HG02642 (cell line): Measurements from ENCODE around the gene MARCKSL1.
"Not testable (repeated sequence)": the region's sequence is repeated elsewhere in the genome, so short reads cannot be mapped to it uniquely, and the experiment has no call there.

ENCODE experiments used
- ATAC-seq: cut with Tn5 transposase; IDR thresholded peaks from one replicate; pipeline ENCODE4 v1.9.1; 2021; ENCODE audit warnings: mild to moderate bottlenecking; ENCODE audit not compliant: unreplicated experiment, poor library complexity

The MARCKSL1 gene, protein sequence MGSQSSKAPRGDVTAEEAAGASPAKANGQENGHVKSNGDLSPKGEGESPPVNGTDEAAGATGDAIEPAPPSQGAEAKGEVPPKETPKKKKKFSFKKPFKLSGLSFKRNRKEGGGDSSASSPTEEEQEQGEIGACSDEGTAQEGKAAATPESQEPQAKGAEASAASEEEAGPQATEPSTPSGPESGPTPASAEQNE

DNA sequence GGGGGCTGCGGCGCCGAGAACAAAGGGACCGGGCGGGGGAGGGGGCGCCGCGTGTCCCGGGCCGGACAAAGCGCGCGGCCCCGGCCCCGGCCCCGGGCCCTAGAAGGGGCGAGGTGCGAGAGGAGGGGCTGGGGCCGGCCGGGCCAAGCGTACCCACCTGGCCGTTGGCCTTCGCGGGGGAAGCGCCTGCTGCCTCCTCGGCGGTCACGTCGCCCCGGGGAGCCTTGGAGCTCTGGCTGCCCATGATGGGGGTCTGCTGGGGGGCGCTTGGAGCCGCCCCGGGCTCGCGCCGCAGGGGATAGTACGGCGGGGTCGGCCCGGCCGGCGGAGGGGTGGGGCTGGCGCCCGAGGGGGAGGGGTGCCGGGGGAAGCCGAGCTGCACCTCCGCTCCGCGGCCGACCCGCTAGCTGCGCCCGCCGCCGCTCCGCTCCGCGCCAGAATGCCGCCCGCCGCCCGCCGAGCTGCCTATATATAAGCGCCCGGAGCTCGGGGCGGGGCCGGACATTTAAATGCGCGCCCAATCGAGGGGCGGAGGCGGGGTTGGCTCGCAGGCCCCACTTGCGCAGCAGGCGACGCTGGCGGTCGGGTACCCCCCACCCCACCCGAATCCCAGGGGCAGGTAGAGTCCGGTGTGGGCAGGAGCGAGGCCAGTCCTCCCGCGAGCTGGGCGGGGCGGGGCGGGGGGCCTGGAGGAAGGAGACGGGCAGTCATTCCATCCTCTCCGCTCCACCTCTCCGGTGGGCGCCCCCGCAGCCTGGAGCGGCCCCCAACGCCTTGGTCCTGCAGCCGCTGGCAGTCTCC lies at the start of gene MARCKSL1:
TSS of gene MARCKSL1 (minus strand) at position 444 of the 801 bp plus-strand sequence. CDS start at position 244, 200 bp downstream.
- peak; percentile 57 for ATAC-seq

DNA sequence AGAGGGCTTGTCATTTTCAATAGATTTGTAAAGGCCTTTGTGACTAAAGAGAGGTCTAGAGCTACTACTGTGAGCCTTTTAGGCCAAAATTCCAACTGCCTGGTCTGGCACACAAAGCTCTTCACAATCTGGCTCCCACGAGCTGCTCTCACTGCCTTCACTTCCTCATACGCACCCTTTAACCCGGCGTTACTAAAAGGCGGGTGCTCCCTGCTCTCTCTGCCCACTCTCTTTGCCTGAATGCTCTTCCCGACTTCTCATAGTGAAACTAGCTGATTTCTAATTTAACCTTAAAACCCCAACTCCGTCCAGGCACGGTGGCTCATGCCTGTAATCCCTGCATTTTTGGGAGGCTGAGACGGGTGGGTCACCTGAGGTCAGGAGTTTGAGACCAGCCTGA lies 44.0 kb upstream of the MARCKSL1 start:
- ATAC-seq, result no peak

DNA sequence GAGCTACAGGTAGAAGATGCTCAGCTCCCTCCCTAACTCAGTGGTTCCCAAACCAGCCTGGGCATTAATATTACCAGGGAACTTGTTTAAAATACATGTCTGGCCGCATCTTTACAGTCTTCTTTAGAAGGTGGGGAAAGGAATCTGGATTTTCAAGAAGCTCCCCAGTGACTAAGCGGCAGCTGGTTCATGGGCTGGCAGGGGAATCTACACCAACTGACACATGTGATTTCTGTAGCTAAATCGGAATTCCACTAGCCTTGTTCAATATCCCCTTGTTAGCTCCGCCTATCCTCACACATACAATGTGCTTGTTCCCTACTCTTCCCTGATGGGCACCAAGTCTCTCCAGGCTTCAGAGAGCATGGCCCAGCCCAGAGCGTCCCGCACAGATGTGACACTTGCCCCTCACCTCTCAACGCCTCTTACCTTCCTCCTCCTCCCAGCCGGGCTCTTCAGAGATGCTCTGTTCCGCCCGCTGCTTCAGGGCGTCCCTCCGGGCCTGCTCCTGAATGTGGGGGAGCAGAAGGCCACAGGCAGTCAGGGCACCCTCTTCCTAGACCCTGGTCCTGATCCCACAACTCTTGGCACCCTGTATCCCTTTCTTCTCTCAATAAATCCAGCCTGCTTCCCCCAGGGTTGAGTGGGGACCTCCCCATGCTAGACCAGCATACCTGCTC lies 41.6 kb upstream of the MARCKSL1 start:
- ATAC-seq, result no peak

DNA sequence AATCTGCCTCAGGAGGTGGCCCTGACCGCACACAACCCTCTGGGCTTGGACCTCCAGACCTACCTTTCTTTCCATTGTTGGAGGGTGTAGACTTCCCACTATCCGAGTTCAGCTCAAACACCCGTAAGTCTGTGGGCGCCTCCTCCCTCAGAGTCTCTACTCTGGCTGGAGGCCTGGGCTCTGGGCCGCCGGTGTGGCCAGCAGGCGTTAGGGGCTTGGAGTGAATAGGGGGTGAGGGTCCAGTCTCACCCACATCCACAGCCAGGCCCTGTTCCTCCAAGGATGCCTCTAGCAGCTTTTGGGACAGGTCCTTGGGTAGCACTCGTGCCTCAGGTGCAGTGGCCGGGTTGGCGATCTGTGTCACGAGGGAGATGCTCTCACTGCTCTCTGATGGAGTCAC lies 40.2 kb upstream of the MARCKSL1 start:
- no peak for ATAC-seq

DNA sequence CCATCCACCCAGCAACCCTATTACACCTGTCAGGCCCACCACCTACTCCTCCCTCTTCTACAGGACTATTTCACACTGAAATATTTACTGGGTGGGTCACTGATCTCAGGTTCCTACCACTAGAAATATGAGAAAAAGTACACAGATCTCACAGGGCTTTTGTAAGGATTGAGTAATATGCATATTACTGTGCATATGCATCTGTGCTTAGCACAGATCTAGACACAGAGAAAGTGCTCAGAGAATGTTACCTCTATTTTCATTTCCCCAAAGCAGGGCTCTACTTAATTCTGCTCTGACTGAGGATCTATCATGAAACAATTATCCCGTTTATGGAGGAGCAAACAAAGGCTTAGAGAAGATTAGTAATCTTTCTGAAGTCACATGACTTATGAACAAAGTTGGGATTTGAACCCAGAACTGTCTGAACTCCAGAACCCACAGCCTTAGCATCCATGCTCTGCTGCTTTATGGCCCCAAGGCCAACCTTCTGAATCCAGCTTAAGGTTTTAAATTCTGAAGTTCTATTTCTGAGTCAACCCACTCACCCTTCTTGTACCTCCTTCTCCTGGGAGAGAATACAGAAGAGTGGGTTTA lies 38.1 kb upstream of the MARCKSL1 start:
- no peak for ATAC-seq

DNA sequence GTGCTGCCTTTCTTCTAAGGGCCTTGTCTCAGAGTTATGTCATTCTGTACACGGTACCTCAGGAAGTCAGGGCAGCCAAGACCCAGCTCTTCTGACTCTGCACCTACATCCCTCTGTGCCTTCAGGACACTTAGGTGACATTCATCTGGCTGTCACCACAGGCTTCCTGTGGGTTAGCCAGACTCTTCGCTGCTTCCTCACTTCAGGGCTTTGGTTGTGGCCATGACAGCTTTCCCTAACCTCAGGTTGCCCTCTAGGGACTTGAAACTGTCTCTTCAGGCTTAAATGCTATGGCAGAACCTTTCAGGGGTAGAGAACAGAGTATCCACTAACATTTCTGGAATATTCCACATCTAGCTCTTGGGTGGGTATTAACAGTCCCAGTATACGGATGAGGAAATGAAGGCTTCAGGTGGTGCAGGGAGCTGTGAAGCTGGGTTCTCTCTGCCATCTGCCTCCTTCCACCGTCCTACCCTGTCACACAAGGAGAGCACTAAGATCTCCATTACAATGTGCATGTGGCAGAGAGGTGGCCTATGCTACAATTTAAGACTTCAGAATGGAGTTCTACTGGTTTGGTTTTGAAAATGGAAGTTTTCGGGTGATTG lies 36.2 kb upstream of the MARCKSL1 start:
- no peak for ATAC-seq

DNA sequence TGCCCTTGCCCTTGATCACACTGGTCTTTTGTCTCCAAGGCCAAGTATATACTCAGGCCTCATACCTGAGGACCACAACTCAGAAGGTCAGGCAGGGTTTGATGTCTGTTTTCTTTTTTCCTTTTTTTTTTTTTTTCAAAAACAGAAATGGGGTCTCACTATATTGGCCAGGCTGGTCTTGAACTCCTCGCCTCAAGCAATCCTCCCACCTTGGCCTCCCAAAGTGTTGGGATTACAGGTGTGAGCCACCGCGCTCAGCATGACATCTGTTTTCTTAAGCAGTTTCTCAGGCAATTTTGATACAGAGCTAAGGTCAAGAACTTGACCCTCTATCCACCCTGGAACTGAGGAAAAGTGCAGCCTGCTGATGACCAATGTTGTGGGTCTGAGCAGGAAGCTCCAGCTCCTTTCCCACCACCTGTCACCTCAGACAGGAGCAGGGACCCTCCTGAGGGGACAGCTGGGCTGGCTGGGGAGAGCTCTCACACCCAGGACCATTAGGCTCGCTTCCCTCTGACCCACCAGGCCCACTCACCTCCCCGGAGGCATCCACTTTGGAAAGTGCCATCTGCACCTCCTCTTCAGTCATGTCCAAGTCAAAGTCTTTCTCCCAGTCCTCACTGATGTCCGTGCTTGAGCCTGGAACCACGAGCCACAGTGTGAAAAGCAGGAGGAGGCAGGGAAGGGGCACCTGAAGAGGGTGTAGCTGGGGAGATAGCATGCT lies 32.0 kb upstream of the MARCKSL1 start:
- ATAC-seq, result no peak

DNA sequence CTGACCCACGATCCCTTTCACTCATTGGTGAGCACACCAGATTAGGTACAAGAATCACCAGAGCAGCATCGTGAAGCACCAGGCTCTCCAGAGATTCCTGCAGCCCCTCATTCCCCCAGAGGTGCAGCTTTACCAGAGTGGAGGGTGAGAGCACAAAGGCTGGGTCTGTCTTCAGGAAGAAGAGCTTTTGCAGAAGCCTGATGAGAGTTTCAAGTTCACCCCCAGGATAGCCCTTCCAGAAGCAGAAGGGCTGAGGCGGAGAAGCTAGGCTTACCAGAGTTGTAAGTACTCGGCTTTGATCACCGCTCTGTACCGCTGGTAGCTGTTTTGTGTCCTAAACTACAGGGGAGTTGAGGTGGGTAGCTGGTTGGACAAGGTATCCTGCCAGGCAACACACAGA lies 29.4 kb upstream of the MARCKSL1 start:
- ATAC-seq, result no peak

DNA sequence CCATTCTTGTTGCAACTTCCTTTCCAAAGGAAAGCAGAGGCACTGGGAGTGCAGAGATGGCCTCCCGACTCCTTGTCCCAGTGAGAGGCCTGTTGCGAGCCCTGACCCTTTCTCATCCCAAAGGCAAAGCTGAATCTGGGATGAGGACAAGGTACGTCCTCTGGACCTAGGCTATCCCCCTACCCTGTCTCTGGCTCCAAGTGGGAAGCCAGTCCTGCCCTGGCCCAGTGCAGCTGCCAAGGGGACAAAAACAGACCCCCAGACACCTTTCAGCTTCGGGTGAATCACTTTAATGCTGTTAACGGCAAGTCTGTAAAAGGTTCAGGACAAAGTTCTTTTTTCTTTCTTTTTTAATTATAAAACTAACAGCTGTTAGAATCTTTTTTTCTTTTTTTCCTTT lies 28.8 kb upstream of the MARCKSL1 start:
- no peak for ATAC-seq

DNA sequence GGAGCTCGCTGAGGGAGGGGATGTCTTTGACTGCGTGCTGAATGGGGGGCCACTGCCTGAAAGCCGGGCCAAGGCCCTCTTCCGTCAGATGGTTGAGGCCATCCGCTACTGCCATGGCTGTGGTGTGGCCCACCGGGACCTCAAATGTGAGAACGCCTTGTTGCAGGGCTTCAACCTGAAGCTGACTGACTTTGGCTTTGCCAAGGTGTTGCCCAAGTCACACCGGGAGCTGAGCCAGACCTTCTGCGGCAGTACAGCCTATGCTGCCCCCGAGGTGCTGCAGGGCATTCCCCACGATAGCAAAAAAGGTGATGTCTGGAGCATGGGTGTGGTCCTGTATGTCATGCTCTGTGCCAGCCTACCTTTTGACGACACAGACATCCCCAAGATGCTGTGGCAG lies 27.7 kb upstream of the MARCKSL1 start:
- ATAC-seq, result no peak

DNA sequence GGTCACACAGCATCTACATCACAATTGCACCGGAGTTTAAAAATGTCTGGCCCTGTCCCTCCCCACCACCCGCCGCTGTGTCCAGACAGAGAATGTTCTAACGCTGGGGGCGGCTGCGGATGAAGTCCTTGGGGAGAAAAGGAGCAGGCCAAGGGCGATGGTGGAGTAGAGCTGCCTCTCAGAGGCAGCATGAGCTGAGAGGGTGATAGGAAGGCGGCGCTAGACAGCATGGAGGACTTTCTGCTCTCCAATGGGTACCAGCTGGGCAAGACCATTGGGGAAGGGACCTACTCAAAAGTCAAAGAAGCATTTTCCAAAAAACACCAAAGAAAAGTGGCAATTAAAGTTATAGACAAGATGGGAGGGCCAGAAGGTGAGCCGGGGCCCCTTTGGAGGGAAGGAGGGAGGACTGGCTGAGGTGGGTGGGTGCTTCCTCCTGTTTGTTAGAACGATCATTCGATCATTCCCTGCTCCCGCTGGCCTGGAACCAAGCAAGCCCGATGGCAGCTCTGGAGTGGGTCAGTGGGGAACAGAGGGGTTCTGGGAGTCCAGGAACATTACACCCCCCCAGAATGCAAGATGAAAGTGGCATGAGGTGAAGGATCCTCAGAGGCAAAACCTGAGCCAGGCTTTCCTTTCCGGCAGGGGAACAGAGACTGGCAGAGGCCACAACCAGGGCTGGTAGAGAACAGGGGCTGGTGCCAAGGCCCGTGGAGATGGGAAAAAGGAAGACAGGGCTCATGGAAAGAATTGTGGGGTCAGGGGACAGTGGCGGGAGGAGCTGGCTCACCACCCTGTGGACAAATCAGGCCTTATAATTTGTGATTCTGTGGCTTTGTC lies 26.7 kb upstream of the MARCKSL1 start, which contains the start of the genes FAM229A and TSSK3:
TSS of gene FAM229A (minus strand) at position 12 of the 840 bp plus-strand sequence. CDS start 394 bp downstream, outside the sequence.
TSS of gene TSSK3 (plus strand) at position 66 of the 840 bp plus-strand sequence. CDS start at position 229, 163 bp downstream.
- no peak for ATAC-seq

DNA sequence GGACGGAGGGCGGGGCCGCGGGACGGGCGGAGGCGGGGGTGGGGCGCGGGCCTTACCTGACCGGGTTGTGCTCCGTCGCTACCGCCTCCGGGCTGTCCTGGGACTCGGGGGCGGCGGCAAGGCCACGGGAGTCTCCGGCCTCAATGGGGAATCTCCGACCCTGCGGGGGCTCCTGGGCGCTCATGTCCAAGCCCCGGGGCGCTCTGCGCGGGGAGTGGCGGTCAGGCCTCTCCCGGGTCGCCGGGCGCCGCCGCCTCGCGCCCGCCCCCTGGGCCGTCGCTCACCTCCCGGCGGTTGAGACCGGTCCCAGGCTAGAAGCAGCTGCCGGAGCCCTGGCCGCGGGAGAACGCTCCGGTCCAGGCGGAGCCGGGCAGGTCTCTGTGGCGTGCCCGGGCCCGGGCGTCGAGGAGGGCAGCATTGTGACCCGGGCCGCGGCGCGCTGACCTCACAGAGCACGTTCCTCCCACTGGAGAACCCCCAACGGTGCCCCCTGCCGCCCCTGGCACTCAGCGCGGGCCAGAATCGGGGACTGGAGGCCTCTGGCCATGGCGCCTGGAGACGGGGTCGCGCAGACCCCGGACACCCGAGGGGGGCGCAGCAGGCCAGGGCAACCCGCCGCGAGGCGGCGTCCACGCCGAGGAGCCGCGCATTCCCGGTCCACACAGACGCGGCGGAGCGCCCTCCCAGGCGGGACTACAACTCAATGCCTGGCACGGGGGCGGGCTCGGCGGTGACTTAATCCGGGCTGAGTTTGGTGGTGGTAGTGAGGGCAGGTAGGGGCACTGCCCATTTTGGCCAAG lies 25.8 kb upstream of the MARCKSL1 start:
- ATAC-seq, result no peak

DNA sequence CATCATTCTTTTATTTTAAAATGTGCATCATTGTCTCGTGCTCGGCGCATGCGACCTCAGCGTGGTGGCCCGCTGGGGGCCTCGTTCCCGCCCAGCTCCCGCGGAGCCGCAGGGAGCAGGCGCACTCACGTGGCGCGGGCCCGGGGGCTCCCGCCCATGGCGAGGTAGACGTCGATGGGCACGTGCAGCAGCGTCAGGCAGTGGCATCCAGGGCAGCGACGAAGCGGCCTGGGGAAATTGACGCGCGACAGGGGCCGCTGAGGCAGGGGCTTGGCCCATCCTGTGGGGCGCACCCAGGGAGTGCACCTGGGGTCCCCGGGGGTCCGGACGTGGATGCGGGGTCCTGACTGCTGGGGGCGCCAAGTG lies 25.3 kb upstream of the MARCKSL1 start:
- no peak for ATAC-seq

DNA sequence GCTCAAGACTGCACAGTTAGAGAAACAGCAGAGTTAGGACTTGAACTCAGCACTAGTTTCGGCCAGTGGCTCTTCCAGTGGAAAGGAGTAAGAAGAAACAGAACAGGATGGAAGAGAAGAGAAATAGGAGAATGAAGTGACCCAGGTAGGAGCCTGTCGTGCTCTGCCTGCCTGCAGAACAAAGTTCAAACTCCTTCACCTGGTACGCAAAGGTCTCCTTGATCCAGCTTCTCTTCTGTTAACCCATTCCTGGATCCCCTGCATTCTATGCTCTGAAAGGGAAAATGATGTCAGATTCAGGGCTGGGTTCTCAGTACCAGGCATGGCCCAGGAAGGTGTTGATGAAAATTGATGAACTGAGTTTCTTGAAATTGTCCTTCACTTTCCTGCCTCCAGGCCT lies 22.4 kb upstream of the MARCKSL1 start:
- no peak for ATAC-seq

DNA sequence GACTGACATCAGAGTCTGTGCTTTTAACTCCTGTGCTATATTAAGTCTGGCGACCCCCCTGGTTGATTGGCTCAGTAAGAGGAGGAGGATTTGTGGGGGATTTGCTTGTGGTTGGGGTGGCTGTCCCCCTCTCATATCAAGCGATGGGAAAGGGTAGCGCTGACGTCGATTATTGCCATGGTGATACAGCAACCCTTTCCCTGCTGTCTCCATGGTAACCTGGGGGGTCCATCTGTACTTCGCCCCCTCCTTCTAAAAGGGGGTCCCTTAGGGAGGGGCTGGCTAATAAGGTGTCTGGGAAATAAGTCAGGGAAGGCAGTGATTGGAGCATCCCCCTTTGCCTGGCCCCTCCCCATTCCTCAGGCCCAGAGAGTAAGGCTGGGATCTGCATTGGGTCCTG lies 21.6 kb upstream of the MARCKSL1 start:
- no peak for ATAC-seq

DNA sequence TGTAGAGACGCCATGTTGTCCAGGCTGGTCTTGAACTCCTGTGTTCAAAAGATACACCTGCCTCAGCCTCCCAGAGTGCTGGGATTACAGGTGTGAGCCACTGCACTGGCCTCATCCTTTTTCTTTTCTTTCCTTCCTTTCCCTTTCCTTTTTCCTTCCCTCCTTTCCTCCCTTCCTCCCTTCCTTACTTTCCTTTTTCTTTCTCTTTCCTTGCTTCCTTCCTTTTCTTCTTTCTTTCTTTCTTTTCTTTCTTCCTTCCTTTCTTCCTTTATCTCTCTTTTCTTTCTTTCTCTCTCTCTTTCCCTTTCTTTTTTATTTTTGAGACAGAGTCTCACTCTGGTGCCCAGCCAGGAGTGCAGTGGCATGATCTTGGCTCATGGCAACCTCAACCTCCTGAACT lies 20.4 kb upstream of the MARCKSL1 start:
- ATAC-seq, result no peak

DNA sequence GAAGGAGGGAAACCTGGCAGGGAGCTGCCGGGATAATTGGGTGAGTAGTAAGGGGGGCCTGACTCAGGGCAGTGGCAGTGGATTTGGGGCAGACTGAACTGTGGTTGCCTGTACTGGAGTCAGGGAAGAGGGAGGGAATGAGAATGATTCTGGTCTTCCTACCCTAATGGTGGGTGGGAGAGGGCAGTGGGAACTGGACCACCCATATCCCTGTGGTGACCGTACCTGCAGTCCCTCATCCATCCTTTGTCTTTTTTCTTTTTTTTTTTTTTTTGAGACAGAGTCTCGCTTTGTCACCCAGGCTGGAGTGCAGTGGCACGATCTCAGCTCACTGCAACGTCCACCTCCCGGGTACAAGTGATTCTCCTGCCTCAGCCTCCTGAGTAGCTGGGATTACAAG lies 19.7 kb upstream of the MARCKSL1 start:
- ATAC-seq, result not testable (repeated sequence)

DNA sequence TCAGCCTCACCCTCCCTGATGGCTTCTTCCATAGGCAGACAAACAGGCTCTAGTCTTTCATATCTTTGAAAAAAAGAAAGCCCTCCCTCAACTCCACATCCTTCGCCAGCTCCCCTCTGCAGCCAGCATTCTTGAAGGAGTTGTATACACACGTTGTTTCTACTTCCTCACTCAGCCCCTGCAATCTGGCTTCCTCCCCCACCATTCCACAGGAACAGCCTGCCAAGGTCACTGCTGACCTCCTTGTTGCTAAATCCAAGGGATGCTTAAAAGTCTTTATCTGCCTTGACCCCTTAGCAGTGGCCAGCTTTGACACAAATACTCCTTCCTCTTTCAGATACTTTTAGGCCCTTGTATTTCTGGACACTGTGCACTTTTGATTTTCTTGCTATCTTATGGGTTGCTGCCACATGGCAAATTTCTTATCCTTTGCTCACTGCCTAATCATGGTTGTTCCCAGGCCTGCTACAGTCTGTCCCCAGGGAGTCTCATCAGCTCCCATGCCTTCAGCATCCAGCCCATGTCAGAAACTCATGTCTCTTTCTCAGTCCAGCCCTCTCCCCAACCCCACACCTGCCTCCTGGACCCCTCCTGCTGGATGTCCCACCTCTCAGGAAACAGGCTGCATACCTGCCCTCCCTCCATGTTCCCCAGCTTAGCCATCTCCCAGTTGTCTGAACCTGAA lies 18.0 kb upstream of the MARCKSL1 start:
- ATAC-seq, result no peak
